GM19372 (cell line): ENCODE measurements around the gene CD82.
"Not testable (repeated sequence)": the region's sequence is repeated elsewhere in the genome, so short reads cannot be mapped to it uniquely, and the experiment has no call there.

Experiments
- ATAC-seq: cut with Tn5 transposase; IDR thresholded peaks from one replicate; pipeline ENCODE4 v1.9.1; 2021; ENCODE audit warnings: mild to moderate bottlenecking, low read depth, moderate library complexity; ENCODE audit not compliant: unreplicated experiment

The CD82 gene

GRCh38 chr11:44559207-44559939 lies 6.1 kb upstream of the CD82 start:
- ATAC-seq = peak; percentile 73

DNA sequence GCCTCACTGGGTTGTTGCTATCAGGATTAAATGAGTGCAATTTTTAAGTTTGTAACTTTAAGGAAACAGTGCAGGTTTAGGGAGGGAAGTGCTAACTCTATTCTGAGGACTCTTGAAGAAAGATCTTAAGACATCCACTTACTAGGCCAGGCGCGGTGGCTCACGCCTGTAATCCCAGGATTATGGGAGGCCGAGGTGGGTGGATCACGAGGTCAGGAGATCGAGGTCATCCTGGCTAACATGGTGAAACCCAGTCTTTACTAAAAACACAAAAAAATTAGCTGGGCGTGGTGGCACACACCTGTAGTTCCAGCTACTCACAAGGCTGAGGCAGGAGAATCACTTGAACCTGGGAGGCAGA lies 5.5 kb upstream of the CD82 start:
- not testable (repeated sequence) for ATAC-seq

DNA sequence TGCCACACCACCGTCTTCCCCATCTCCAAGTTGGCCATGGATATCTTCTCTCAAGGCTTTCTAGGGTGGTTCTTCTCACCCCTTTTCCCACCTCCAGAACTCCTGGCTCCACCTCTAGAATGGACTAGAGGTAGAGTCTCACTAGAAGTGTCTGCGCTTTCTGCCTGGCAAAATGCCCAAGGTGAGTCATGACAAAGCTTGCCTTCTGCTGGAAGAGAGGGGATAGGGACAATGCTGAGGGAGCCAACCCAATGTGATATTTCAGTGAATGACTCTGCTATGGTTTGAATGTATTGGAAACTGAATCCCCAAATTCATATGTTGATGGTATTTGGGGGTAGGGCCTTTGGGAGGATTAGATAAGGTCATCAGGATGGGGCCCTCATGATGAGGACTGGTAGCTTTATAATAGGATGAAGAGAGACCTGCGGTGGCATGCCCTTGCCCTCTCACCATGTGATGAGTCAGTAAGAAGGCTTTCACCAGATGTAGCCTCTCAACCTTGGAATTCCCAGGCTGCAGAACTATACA lies 4.1 kb upstream of the CD82 start:
- ATAC-seq = no peak

- ATAC-seq = no peak
These were observed 3.3 kb upstream of the CD82 start for GRCh38 chr11:44561964-44562734.

- ATAC-seq = no peak
These were observed 2.5 kb upstream of the CD82 start for GRCh38 chr11:44562845-44563460.

DNA sequence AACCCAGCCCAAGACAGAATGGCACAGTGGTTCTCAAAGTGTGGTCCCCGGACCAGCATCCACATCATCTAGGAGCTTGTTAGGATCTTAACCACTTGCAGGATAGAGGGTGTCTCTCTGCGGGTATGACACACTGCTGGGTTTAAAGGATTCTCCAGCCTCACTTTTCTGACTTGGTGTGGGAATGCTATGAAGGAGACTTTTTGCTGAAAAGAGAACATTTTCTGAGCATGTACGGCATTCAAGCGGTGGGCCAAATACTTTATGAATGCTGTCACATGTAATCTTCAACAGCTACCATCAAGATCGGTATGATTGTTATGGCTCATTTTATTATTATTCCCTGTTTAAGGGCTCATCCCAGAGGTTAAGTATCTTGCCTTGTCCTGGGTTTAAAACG lies 1.8 kb upstream of the CD82 start:
- no peak for ATAC-seq

DNA sequence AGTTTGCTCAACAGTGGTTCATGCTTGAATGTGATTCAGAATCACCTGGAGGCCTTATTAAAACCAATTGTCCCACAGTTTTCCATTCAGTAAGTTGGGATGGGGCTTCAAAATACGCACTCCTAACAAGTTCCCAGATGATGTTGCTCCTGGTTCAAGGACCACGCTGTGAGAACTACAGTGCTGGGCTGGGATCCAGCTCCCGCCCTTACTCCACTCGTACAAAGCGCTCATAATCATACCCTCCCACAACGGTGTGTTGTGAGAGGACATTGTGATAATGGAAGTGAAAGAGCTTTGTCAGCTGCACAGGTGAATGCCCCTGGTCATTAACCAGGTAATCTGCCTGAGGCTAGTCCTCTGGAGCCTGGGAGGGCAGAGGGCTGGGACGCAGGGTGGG lies 1.3 kb upstream of the CD82 start:
- ATAC-seq = no peak

- ATAC-seq = no peak
These were observed 723 bp upstream of the CD82 start for GRCh38 chr11:44564670-44565210.

DNA sequence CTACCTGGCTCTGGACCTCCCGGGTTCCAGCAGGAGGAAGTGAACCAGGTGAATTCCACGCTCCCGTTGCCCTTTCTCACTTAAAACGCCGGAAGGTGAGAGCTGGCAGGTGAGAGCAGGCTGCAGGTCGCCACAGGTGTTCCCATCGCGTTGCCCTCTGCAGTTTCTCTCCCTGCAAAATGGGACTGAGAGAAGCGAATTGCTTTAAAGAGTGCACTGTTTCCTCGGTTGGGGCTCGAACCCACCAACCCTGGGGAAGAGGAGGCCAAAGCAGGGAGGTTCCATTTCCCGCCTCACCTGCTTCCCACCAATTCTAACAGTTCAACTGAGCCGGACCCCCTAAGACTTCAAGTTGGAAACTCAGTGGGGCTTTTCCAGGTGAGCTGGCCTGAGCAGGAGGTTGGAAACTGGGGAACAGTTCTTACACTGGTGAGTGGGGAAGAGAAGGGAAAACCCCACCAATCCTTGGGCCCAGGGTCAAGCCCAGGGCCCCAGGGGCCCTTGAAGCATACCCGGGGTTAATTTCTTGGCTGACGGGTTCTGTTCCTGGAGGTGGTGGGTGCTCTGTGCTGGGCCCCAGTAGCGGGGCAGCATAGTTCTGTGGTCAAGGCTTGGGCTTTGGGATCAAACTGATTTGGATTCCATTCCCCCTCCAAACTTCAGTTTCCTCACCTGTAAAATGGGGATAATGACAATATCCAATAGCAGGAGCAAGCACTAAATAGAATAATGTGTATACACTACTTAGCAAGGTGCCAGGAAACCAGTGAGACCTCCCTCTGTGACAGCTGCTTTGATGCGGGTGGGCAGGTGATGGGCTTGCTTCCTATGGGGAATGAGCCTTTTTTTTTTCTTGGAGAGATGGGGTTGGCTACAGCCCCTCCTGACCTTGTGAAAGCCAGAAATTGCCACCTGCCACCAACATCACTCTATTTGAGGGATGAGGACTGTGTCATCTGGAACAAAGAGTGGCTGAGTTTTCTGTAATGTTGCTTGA lies 788 bp downstream of the CD82 start:
- no peak for ATAC-seq

DNA sequence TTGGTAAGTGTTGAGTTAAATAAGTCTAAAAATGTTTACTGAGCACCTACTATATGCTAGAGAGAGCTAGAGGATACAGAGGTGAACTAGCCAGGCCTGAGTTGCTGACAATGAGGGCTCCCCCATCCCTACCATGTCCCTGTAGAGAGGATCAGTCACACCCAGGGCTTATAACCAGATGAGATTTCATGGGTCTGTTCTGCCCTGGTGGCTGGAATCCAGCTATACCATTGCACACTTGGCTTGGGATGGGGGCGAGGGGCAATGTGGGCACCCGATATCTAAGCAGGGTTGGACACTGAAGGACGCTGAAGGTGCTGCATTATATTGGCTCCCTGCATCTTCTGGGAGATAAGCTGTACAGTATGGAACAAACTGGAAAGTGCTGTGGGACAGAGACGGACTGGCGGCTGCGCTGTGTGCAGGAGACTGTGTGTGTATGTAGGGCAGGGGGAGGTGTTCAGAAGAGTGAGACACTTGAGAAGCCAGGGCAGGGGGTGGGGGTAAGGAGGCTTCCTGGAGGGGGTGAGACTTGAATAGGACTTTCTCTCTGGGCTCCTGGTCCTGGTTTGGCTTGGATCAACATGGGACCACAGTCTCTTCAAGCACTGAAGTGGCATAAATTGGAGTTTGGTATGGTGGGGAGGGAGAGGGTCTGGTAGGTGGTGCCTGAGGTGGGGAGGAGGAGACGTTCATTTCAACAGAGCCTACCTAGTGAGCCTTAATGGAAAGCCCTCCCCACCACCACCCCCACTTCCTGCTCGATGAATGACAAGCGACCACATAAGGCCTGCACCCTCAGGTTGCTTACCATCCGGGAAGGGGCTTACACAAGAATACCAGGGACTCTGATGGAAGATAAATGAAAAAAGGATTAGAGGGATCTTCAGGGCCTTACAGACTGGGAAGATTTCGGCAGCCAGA lies 1.8 kb downstream of the CD82 start:
- no peak for ATAC-seq

GRCh38 chr11:44567876-44568256 lies 2.4 kb downstream of the CD82 start:
- no peak for ATAC-seq

DNA sequence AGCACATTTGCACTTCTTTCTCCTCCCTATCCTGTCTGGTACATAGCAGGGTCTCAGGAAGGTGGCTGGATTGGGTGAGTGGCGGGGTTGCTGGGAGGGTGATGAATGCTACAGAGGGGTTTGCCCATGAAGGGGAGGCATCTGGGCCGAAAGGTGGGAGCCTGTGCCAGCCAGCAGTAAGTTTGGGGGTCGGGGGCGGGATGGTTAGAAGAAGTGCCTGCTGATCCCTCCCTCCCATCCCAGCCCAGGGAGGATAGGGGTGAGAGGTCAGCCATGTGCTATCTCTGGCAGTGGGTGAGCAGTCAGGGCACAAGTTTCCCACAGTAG lies 2.8 kb downstream of the CD82 start:
- ATAC-seq = no peak

DNA sequence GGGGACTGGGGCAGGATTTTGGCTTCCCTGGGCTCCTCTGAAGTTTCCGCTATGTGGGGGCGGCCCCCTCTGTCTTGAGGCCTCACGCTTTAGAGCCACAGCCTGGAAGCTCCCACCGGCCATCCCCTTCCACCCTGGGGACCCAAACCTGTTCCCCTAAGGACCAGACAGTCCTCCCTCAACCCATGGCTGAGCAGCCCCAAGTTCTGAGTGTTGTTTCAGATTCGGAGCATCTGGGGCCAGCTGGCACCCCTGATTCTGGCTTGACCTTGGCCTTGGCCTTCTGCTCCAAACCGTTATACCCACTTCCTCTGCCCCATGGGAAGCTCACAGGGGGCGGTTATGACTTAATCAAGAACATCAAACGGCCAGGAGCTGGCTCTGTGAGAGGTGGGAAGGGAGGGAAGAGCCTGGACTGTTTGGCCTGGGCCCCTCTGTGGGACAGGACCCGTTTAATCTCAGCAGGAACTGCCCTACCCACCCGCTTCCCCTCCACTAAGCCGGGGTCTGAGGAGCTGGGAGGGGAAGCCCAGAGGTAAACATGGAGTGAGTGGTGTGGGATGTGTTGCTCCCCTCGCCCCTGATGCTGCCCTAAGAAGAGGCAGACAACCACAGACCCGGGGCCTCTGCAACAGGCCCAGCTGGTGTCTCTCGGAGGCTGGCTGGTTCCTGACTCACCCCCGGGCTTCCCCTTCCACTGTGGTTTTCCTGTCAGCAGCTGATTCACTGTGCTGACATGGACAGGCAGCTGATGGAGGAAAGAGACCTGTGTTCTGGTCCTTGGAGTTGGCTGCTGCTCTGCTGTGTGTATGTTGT lies 3.4 kb downstream of the CD82 start:
- ATAC-seq = peak; percentile 36

- ATAC-seq = no peak
These were observed 5.1 kb downstream of the CD82 start for GRCh38 chr11:44570411-44571155.

DNA sequence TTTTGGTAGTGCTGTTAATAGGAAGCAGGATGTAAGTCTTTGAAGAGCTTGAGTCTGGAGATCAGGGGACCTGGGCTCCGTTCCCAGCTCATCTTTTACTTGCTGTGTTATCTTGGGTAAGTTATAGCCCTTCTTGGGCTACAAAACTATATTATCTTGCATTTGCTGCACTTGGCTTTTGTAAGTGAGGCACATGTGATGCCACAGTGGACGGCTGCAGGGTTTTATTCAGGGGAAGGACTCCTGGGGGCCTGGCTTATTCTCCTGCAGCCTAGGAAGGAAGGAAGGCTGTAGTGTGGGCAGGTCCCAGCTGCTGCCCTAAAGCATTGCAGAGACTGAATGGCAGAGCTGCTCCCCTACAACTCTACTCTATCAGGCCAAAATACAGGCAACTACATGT lies 6.4 kb downstream of the CD82 start:
- ATAC-seq = no peak

GRCh38 chr11:44572436-44572835 lies 7.0 kb downstream of the CD82 start:
- no peak for ATAC-seq

DNA sequence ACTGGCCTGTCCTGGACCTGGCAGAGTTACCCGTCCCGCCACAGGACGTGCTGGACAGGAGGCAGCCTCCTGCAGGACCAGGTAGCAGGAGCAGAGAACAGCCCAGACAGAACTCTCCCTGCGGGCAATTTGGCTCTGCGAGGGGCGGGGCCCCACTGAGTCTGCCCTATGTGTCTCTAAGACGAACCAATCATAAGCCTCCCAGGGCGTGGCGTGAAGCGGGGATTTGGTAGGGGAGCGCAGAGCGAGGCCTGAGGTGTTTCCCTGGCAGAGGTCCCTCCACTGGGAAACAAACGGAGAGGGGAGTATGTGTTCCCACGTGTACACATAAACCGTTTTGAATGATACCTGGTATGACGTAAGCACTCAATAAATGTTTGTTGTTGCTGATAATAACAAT lies 7.4 kb downstream of the CD82 start:
- no peak for ATAC-seq

GRCh38 chr11:44573333-44573732 lies 7.9 kb downstream of the CD82 start:
- no peak for ATAC-seq
